ENCODE results near the gene APLN.

Gene APLN

GRCh38 chrX:129640737-129641136 lies 14.0 kb downstream of the APLN start:
- DNase-seq = no peak

GRCh38 chrX:129638917-129639316 lies 15.8 kb downstream of the APLN start:
- no peak for DNase-seq

DNA sequence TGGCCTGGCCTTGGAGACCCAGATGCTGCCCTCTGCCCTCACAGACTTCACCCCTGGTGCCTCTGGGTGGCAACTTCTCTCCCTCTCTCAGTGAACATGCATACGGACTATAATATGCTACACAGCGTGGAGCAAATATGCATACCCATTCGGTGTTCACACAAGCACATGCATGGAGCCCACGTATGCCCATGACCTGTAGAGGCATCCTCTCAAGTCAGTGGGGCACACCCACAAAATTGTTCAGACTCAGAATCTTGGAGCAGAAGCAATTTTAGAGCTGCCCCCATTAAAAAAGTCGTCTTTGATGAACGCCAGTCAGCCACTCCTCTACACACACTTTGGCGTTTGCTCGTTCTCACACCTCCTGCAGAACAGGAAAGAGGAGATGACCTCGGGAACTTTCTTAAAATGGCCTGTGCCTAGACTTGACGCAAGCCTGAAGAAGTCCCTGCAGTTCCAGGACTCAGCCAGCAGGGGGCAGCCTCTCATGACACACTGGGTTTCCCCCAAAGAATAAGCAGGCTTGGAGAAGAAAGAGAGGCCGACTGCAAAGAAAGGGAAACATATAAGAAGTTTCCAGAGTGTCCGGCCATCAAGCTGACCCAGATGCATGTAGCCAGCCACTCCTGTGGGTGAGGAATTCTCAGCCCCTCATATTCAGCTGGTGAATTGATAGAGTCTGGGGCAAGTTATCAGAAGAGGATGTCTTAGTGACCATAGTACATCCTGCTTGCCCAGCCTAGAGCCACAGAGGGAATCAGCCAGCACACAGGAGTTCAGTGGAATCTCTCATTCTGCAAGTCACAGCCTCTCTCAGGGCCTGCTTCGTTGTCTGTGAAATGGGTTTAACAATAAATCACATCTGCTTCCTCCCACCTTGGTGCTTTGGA lies 17.3 kb downstream of the APLN start:
- peak; percentile 72 for DNase-seq

GRCh38 chrX:129636175-129636681 lies 18.5 kb downstream of the APLN start:
- DNase-seq = no peak

DNA sequence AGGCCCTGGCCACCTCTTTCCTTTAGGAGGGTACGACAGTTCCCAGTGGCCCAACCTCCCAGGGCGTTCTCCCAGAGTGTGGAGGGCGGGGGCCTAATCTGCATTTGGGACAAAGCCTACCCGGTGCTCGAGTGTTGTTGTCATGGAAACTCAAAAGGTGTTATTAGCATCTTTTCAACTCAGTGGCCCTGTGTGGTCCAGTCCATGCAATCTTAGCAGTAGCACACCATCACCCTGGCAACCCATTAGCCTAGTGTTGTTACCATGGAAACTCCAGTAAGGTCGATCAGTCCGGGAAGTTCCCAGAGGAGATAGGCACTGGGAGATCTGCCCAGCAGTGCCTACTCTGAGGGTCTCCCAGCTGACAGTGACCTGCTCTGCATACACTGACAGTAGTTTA lies 20.2 kb downstream of the APLN start:
- DNase-seq = peak; percentile 53

DNA sequence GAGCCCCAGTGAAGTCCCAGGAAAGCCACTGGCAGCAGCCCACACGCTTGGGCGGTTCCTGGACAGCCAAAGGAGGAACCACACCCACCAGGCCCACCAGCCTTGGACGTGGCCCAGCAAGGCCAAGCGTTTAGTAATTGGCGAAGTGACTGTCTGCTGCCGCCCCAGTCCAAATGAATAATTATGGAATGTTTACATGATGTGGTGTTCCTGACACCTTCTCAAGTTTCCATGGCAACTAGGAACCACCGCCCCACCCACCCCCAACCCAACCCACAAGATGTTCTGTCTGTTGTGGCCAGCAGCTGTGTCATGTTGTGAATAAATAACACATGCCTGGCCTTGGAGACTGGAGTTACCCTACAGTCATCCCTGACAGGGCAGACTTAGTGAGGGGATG lies 22.3 kb downstream of the APLN start:
- DNase-seq = no peak

- no peak for DNase-seq
Measured at GRCh38 chrX:129631849-129632248, 22.9 kb downstream of the APLN start.

- DNase-seq = no peak
Measured at GRCh38 chrX:129629837-129630236, 24.9 kb downstream of the APLN start.

GRCh38 chrX:129626026-129626425 lies 28.7 kb downstream of the APLN start:
- no peak for DNase-seq

DNA sequence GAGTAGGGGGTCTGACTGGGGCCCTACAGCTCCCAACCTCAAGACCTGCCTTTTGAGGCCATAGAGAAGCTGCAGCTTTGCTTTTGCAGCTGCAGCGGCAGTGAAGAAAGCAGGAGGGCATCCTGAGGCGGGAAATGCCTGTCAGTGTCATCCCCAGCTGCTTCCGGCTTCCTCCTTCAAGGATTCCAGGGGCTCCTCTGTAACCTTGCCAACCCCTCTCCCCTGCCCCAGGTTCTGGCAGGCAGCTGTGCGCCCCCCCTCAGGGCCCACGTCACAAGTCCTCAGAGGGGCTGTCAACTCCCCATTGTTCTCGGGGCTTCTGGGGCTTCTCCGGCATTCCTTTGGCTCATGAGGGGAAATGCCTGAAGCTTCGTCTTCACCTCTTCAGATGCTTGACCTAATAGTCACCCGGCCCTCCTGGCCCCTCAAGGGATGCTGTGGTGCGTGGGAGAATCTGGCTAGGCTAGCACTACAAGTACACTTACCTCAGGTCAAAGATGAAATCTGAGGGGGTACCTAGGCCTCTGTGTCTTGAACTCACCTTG lies 31.9 kb downstream of the APLN start:
- DNase-seq = peak; percentile 44

GRCh38 chrX:129618997-129619396 lies 35.8 kb downstream of the APLN start:
- no peak for DNase-seq

DNA sequence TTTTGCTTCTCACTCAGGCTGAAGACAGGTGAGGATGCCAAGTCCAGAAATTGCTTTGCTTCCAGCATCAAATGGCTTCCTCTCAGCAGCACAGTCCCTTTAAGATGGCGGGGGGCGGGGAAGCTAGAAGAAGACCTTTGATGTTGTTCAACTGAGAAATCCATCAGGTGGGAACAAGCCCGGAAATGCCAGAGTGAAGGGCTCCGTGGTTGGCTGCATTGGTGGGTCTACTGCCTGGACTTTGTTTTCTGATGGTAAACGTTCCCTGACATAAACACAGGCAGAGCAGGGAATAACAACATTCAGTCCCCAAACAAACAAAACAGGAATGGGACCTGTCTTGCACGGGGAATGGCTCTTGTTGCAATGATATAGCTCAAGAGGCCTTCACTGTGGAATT lies 37.3 kb downstream of the APLN start:
- DNase-seq = no peak

GRCh38 chrX:129614481-129615255 lies 40.1 kb downstream of the APLN start:
- DNase-seq = no peak

- DNase-seq = no peak
Measured at GRCh38 chrX:129613596-129613995, 41.2 kb downstream of the APLN start.

- no peak for DNase-seq
Measured at GRCh38 chrX:129612396-129612795, 42.4 kb downstream of the APLN start.

- no peak for DNase-seq
Measured at GRCh38 chrX:129609395-129609794, 45.4 kb downstream of the APLN start.

- DNase-seq = no peak
Measured at GRCh38 chrX:129608496-129608895, 46.3 kb downstream of the APLN start.

- DNase-seq = peak; percentile 51
Measured at GRCh38 chrX:129606918-129607317, 47.8 kb downstream of the APLN start.

GRCh38 chrX:129600981-129601424 lies 53.8 kb downstream of the APLN start:
- DNase-seq = no peak

DNA sequence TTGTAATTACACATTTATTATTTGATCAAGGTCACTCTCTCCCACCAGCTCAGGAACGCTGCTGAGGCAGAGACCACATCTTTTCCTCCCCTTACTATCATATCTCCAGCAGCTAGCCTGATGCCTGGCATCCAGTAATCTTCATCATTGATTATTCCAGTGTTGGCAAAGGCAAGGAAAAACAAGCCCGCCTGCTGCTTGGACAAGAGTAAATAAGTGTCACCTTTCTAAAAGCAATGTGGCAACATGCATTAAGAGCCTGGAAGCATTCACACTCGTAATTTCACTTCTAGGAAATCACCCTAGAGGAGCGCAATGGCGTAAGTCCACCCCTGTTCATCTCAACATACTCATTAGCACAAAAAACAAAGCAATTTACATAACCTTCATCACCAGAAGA lies 54.8 kb downstream of the APLN start:
- no peak for DNase-seq

GRCh38 chrX:129599499-129599898 lies 55.3 kb downstream of the APLN start:
- no peak for DNase-seq

- DNase-seq = no peak
Measured at GRCh38 chrX:129597905-129598304, 56.9 kb downstream of the APLN start.

DNA sequence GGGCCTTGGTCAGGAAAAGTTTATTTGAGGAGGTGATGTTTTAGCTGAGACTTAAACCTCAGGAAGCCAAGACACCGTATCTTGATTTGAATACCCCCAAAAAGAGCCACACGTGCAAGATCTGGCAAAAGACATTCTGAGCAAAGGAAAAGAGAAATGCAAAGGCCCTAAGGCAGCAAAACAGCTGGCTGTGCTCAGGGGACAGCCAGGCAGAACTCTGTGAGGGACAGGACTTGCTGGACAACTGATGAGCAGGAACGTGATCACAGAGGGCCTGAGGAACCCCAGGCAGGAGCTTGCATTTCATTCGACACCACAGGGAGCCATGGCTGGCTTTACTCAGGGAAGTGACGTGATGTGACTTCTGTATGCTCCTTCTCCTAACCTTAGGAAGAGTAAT lies 58.7 kb downstream of the APLN start:
- no peak for DNase-seq

All from retina (tissue), 1 donor.